HL-60 (cell line): ENCODE results near the gene MPPE1.

Experiments
- DNase-seq, 2 experiments: peaks; one replicate each; pipeline ENCODE4 v3.0.0-alpha.2; 2010 to 2020; ENCODE audit warnings: low read depth in 1 of 2, low spot score in 1 of 2
- H3K27ac ChIP-seq: fragments of 250-450 bp; sonication (Bioruptor Pico); replicated peaks from 2 replicates; pipeline ENCODE4 v1.5.1; 2020; ENCODE audit warnings: mild to moderate bottlenecking, moderate library complexity
- H3K27me3 ChIP-seq: fragments of 250-450 bp; sonication (Bioruptor Pico); 2 replicates; pipeline ENCODE4 v1.5.1; 2021; ENCODE audit warnings: mild to moderate bottlenecking, moderate library complexity; ENCODE audit not compliant: insufficient read depth, poor library complexity, severe bottlenecking
- H3K4me3 ChIP-seq: replicated peaks from 2 replicates; pipeline ENCODE4 v1.5.1; 2011; ENCODE audit warnings: mild to moderate bottlenecking, control low read depth, low read length; ENCODE audit not compliant: insufficient read depth
- GABPA ChIP-seq: IDR thresholded peaks from 2 replicates; pipeline ENCODE4 v1.6.1; 2012; ENCODE audit warnings: low read depth
- POLR2AphosphoS5 ChIP-seq: IDR thresholded peaks from 2 replicates; pipeline ENCODE4 v1.6.1; 2012; ENCODE audit warnings: low read depth
- SPI1 ChIP-seq: IDR thresholded peaks from 2 replicates; pipeline ENCODE4 v1.6.1; 2012; ENCODE audit warnings: low read depth, mild to moderate bottlenecking, borderline replicate concordance
- TF ChIP-seq, protein P1 (sequence below): IDR thresholded peaks from 2 replicates; pipeline ENCODE4 v1.6.1; 2012; ENCODE audit warnings: low read depth; ENCODE audit not compliant: insufficient replicate concordance
- TF ChIP-seq, protein P2 (sequence below): IDR thresholded peaks from one replicate; pipeline ENCODE4 v1.5.1; 2011; ENCODE audit warnings: low read length, control low read depth, inconsistent platforms; ENCODE audit not compliant: insufficient read depth

The MPPE1 gene

DNA sequence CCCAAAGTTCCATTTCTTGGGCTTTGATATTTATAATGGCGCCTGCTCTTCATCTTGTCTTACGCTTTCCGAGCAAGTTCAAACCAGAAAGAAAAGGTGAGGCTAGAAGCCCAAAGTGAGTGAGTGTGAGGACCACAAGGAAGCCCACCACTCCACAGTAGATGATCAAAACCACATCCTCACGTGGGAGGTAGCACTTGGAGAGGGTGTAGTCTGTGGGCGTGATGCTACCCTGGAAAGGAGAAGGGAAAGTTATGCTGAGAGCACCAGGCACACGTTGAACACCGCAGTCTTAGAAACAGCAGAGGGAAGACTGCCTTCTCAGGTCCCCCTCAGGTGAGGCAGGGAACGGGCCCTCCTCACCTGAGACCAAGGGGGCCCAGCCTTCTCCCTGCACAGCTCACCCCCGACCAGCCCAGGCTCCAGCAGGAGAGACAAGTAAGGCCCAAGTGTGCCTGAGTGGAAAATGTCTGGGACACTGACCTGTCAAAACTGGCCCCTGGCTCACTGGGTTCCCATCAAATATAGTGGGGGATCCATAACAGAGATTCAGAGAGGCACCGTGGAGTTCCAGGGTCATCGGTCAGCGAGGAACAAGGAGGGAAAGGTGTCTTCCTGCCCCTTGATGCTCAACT is 23.6 kb downstream of the MPPE1 start:
- TF ChIP-seq SPI1 (no peak), GABPA (no peak), POLR2AphosphoS5 (no peak)
- TF ChIP-seq, protein P1, sequence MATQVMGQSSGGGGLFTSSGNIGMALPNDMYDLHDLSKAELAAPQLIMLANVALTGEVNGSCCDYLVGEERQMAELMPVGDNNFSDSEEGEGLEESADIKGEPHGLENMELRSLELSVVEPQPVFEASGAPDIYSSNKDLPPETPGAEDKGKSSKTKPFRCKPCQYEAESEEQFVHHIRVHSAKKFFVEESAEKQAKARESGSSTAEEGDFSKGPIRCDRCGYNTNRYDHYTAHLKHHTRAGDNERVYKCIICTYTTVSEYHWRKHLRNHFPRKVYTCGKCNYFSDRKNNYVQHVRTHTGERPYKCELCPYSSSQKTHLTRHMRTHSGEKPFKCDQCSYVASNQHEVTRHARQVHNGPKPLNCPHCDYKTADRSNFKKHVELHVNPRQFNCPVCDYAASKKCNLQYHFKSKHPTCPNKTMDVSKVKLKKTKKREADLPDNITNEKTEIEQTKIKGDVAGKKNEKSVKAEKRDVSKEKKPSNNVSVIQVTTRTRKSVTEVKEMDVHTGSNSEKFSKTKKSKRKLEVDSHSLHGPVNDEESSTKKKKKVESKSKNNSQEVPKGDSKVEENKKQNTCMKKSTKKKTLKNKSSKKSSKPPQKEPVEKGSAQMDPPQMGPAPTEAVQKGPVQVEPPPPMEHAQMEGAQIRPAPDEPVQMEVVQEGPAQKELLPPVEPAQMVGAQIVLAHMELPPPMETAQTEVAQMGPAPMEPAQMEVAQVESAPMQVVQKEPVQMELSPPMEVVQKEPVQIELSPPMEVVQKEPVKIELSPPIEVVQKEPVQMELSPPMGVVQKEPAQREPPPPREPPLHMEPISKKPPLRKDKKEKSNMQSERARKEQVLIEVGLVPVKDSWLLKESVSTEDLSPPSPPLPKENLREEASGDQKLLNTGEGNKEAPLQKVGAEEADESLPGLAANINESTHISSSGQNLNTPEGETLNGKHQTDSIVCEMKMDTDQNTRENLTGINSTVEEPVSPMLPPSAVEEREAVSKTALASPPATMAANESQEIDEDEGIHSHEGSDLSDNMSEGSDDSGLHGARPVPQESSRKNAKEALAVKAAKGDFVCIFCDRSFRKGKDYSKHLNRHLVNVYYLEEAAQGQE = no peak
- TF ChIP-seq, protein P2, sequence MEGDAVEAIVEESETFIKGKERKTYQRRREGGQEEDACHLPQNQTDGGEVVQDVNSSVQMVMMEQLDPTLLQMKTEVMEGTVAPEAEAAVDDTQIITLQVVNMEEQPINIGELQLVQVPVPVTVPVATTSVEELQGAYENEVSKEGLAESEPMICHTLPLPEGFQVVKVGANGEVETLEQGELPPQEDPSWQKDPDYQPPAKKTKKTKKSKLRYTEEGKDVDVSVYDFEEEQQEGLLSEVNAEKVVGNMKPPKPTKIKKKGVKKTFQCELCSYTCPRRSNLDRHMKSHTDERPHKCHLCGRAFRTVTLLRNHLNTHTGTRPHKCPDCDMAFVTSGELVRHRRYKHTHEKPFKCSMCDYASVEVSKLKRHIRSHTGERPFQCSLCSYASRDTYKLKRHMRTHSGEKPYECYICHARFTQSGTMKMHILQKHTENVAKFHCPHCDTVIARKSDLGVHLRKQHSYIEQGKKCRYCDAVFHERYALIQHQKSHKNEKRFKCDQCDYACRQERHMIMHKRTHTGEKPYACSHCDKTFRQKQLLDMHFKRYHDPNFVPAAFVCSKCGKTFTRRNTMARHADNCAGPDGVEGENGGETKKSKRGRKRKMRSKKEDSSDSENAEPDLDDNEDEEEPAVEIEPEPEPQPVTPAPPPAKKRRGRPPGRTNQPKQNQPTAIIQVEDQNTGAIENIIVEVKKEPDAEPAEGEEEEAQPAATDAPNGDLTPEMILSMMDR = no peak
- Histone ChIP-seq H3K4me3 (no peak overlapping the region), H3K27me3 (no peaks in the 10 kb centered on the region), H3K27ac (no peak overlapping the region)
- no peak for DNase-seq

DNA sequence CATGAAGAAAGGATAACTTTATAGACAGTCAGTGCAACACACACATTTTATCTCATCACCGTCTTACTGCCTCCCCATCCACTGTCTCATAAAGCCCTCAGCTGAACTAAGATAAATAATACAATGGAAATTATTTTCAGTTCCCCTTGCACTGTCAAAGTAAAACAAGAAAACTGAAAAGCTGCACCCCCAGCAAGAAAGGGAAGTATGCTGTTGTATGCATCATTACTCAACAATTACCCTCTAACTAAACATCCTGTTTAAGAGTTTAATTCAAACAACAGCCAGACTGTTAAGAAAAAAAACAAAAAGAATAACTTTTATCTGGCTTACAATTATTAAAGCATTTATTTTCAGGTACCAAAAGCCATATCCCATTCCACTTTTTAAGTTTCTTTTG is 25.0 kb downstream of the MPPE1 start:
- Histone ChIP-seq H3K4me3 (no peak overlapping the region), H3K27me3 (no peaks in the 10 kb centered on the region), H3K27ac (peak overlapping the region; percentile 63)
- DNase-seq = peak; percentile 66 to 81
- TF ChIP-seq, protein P2 = no peak
- no peak for TF ChIP-seq GABPA
- TF ChIP-seq SPI1 = peak; percentile 70; the same call in 1 of the 2 replicates

DNA sequence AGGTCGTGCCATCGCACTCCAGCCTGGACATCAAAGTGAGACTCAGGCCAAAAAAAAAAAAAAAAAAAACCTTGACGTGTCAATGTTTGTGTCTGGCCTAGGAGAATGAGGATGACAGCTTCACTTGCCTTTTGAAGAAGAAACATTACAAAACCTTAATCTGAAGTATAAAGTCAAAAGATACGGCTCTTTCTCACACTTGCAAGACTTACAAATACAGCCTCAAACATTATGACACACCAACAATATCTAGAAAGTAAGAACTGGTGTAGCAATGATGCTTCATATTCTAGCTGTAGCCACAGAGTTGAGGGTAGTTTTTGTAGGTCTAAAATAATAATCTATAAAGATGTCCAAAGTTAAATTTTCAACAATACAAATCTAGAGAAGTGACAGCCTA is 25.5 kb downstream of the MPPE1 start:
- no peak for TF ChIP-seq SPI1
- TF ChIP-seq, protein P1 = no peak
- no peak for TF ChIP-seq GABPA
- TF ChIP-seq POLR2AphosphoS5 = no peak
- TF ChIP-seq, protein P2 = no peak
- peak; percentile 21 to 26 for DNase-seq
- peak overlapping the region; percentile 63 for H3K27ac ChIP-seq
- H3K27me3 ChIP-seq = no peaks in the 10 kb centered on the region
- H3K4me3 ChIP-seq = no peak overlapping the region
